ENCODE measurements around the gene KRT78. TPM values are rescaled to one million over a fixed set of nuclear protein-coding genes. Genes with fewer than 3 reads are reported as not detected.

The KRT78 gene
- total and polyA plus RNA-seq, 3 donors from 2014 or later = 0.93 to 1.1 (median 0.99) TPM

GRCh38 chr12:52871291-52872039, 22.7 kb upstream of the KRT78 start:
- 69% methylated on average over 9 of the region's 9 CpGs for WGBS, 2 donors
- Histone ChIP-seq H3K9me3 (no peaks in the 10 kb centered on the region), H3K27me3 (no peaks in the 10 kb centered on the region), H3K36me3 (ENCODE audit: low read depth, missing control alignments) (no peaks in the 10 kb centered on the region), H3K27ac (no peak overlapping the region), H3K4me1 (peaks cover 16% of the 10 kb centered on the region), H3K4me3 (no peak overlapping the region)
- intact Hi-C loops (cut with DNase I; ENCODE audit: low total_unique reads) = loop anchor here (5.0 to 10.0 kb wide), 2 partner anchors 499 to 717 kb away; no protein-coding TSS in a partner anchor
- no peak for DNase-seq
- TF ChIP-seq POLR2A (IDR thresholded peaks at IDR 0.05) (no peak), CTCF (IDR thresholded peaks at IDR 0.05) (no peak)

GRCh38 chr12:52870361-52871290, 21.8 kb upstream of the KRT78 start:
- 51 to 57% methylated on average over 14 of the region's 14 CpGs for WGBS, 2 donors
- Histone ChIP-seq H3K36me3 (ENCODE audit: low read depth, missing control alignments) (no peaks in the 10 kb centered on the region), H3K27me3 (no peaks in the 10 kb centered on the region), H3K9me3 (no peaks in the 10 kb centered on the region), H3K27ac (no peak overlapping the region), H3K4me1 (peaks cover 16% of the 10 kb centered on the region), H3K4me3 (no peak overlapping the region)
- TF ChIP-seq POLR2A (IDR thresholded peaks at IDR 0.05) = no peak
- peak; percentile 38 to 71 (median 61) for TF ChIP-seq CTCF (IDR thresholded peaks at IDR 0.05)
- peak; percentile 69 for DNase-seq
- intact Hi-C loops (cut with DNase I; ENCODE audit: low total_unique reads) = loop anchor here (5.0 to 10.0 kb wide), 2 partner anchors 498 to 716 kb away; no protein-coding TSS in a partner anchor

GRCh38 chr12:52867642-52868041, 18.8 kb upstream of the KRT78 start:
- WGBS, 2 donors = 83 to 85% methylated on average over 4 to 9 of the region's 9 CpGs
- intact Hi-C loops (cut with DNase I; ENCODE audit: low total_unique reads) = loop anchor here (5.0 kb wide), 1 partner anchor 280 kb away; no protein-coding TSS in a partner anchor
- Histone ChIP-seq H3K36me3 (ENCODE audit: low read depth, missing control alignments) (no peaks in the 10 kb centered on the region), H3K4me1 (peaks cover 6% of the 10 kb centered on the region), H3K27me3 (no peaks in the 10 kb centered on the region), H3K27ac (no peak overlapping the region), H3K4me3 (no peak overlapping the region), H3K9me3 (no peaks in the 10 kb centered on the region)
- DNase-seq = no peak
- TF ChIP-seq CTCF (IDR thresholded peaks at IDR 0.05) (no peak), POLR2A (IDR thresholded peaks at IDR 0.05) (no peak)

GRCh38 chr12:52867152-52867551, 18.4 kb upstream of the KRT78 start:
- intact Hi-C loops (cut with DNase I; ENCODE audit: low total_unique reads) = loop anchor here (5.0 kb wide), 1 partner anchor 280 kb away; no protein-coding TSS in a partner anchor
- Histone ChIP-seq H3K4me1 (peaks cover 6% of the 10 kb centered on the region), H3K36me3 (ENCODE audit: low read depth, missing control alignments) (no peaks in the 10 kb centered on the region), H3K9me3 (no peaks in the 10 kb centered on the region), H3K27ac (no peak overlapping the region), H3K27me3 (no peaks in the 10 kb centered on the region), H3K4me3 (no peak overlapping the region)
- DNase-seq = no peak
- TF ChIP-seq CTCF (IDR thresholded peaks at IDR 0.05) (no peak), POLR2A (IDR thresholded peaks at IDR 0.05) (no peak)
- WGBS, 2 donors = 90 to 95% methylated on average over 5 of the region's 5 CpGs

Data from testis (tissue), 3 donors.